ENCODE data around the gene COQ3.

Gene COQ3

DNA sequence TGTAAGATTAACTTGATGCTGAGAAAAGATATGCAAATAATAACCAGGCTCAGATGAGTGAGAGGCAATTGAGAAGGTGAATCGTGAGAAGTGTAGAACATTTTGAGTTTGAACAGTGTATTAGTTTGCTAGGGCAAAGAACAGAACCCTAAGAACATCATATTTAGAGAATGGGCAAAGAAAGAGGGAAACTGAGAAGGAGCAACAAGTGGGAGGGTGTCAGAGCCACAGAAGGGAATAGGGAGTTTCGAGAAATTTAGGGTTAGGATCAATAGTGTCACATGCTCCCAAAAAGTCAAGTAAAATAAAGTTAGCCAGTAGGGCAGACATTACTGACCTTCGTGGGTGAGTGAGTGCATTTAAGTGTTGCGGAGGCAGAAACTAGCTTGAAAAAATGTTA is 39.0 kb downstream of the COQ3 start:
- no peaks in the 10 kb centered on the region for H3K9me3 ChIP-seq (ENCODE audit: control insufficient read depth in 5 of 5, low read length in 5 of 5)
- peaks cover 4 to 17% (median 9%) of the 10 kb centered on the region in 5 donors for H3K27me3 ChIP-seq (ENCODE audit: control insufficient read depth in 5 of 5, insufficient read depth in 4 of 5, low read length in 5 of 5)
- no peak overlapping the region for H3K9ac ChIP-seq (ENCODE audit: low read length in 5 of 5)
- H3K36me3 ChIP-seq (ENCODE audit: control insufficient read depth in 5 of 5, insufficient read depth in 5 of 5, low read length in 5 of 5), result no peaks in the 10 kb centered on the region
- no peak overlapping the region for H3K27ac ChIP-seq (ENCODE audit: low read depth, low read length)
- H3K4me1 ChIP-seq (ENCODE audit: control insufficient read depth in 5 of 5, insufficient read depth in 5 of 5, low read length in 5 of 5), result peaks cover 0 to 3% (median 1%) of the 10 kb centered on the region in 5 donors
- H3K4me3 ChIP-seq (ENCODE audit: low read depth in 1 of 5, low read length in 5 of 5), result no peak overlapping the region

- Histone ChIP-seq H3K27ac (ENCODE audit: low read depth, low read length) (no peak overlapping the region), H3K36me3 (ENCODE audit: control insufficient read depth in 5 of 5, insufficient read depth in 5 of 5, low read length in 5 of 5) (no peaks in the 10 kb centered on the region), H3K9ac (ENCODE audit: low read length in 5 of 5) (no peak overlapping the region), H3K4me3 (ENCODE audit: low read depth in 1 of 5, low read length in 5 of 5) (no peak overlapping the region), H3K9me3 (ENCODE audit: control insufficient read depth in 5 of 5, low read length in 5 of 5) (no peaks in the 10 kb centered on the region), H3K4me1 (ENCODE audit: control insufficient read depth in 5 of 5, insufficient read depth in 5 of 5, low read length in 5 of 5) (peaks cover 0 to 12% (median 11%) of the 10 kb centered on the region in 5 donors), H3K27me3 (ENCODE audit: control insufficient read depth in 5 of 5, insufficient read depth in 4 of 5, low read length in 5 of 5) (peaks cover 5 to 30% (median 17%) of the 10 kb centered on the region in 5 donors)
Measured at GRCh38 chr6:99353126-99353525, 40.9 kb downstream of the COQ3 start.

GRCh38 chr6:99350573-99350972 is 43.4 kb downstream of the COQ3 start:
- H3K4me1 ChIP-seq (ENCODE audit: control insufficient read depth in 5 of 5, insufficient read depth in 5 of 5, low read length in 5 of 5), result peaks cover 0 to 12% (median 11%) of the 10 kb centered on the region in 5 donors
- no peaks in the 10 kb centered on the region for H3K9me3 ChIP-seq (ENCODE audit: control insufficient read depth in 5 of 5, low read length in 5 of 5)
- no peaks in the 10 kb centered on the region for H3K36me3 ChIP-seq (ENCODE audit: control insufficient read depth in 5 of 5, insufficient read depth in 5 of 5, low read length in 5 of 5)
- H3K27ac ChIP-seq (ENCODE audit: low read depth, low read length), result no peak overlapping the region
- H3K27me3 ChIP-seq (ENCODE audit: control insufficient read depth in 5 of 5, insufficient read depth in 4 of 5, low read length in 5 of 5), result peaks cover 5 to 34% (median 20%) of the 10 kb centered on the region in 5 donors
- H3K9ac ChIP-seq (ENCODE audit: low read length in 5 of 5), result no peak overlapping the region
- no peak overlapping the region for H3K4me3 ChIP-seq (ENCODE audit: low read depth in 1 of 5, low read length in 5 of 5)

- Histone ChIP-seq H3K27ac (ENCODE audit: low read depth, low read length) (no peak within 1 kb of the TSS), H3K9ac (ENCODE audit: low read length in 5 of 5) (no peak within 1 kb of the TSS), H3K9me3 (ENCODE audit: control insufficient read depth in 5 of 5, low read length in 5 of 5) (no peaks in the 10 kb centered on the region), H3K27me3 (ENCODE audit: control insufficient read depth in 5 of 5, insufficient read depth in 4 of 5, low read length in 5 of 5) (peaks cover 5 to 34% (median 20%) of the 10 kb centered on the region in 5 donors), H3K36me3 (ENCODE audit: control insufficient read depth in 5 of 5, insufficient read depth in 5 of 5, low read length in 5 of 5) (no peaks in the 10 kb centered on the region), H3K4me1 (ENCODE audit: control insufficient read depth in 5 of 5, insufficient read depth in 5 of 5, low read length in 5 of 5) (peaks cover 0 to 12% (median 11%) of the 10 kb centered on the region in 5 donors), H3K4me3 (ENCODE audit: low read depth in 1 of 5, low read length in 5 of 5) (peak within 1 kb of the TSS; percentile 44 to 64 (median 51))
Measured at GRCh38 chr6:99349171-99350141, 44.5 kb downstream of the COQ3 start, which contains the start of gene FAXC. Gene FAXC (minus strand): TSS chr6:99349674. CDS start chr6:99349372, 302 bp downstream.

DNA sequence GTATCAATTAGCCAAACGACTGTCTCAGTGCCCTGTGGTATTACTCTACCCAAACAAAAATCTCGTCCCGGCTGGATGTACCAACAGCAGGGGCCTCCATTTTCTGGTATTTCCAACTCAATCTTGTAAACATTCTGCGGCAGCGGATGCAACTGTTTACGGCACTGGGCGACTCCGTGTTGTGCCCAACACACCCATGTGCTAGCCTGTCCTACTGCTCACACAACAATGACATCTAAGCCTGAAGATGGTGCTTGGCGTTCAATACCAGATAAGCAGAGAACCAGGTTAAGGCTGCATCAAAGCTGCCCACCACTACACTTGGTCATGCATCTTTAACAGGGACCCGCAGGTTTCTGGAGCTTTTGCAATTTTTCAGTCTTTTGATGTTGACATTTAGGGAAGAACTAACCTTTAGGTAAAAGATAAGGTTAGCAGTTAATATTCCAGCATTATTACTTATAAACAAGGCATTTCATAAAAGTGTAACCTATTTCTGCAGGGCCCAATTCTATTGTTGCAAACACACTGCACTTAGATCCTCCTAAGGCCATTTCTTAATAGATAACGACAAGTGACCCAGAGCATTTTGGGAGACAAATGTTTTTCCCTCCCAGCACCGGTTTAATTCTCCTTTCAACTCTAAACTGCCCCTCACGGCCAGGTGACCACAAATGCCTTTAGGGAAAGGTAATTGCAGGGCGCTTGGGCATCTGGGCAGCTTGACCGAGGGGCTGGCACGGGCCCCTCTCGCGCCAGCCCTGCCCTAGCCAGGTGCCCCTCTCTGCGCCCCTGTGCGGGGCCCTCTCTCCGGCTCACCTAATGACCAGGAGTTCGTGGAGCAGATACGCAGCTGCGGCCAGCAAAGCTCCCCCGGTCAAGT is 45.5 kb downstream of the COQ3 start:
- Histone ChIP-seq H3K4me3 (ENCODE audit: low read depth in 1 of 5, low read length in 5 of 5) (peak overlapping the region; percentile 44 to 62 (median 51)), H3K36me3 (ENCODE audit: control insufficient read depth in 5 of 5, insufficient read depth in 5 of 5, low read length in 5 of 5) (no peaks in the 10 kb centered on the region), H3K9ac (ENCODE audit: low read length in 5 of 5) (no peak overlapping the region), H3K27me3 (ENCODE audit: control insufficient read depth in 5 of 5, insufficient read depth in 4 of 5, low read length in 5 of 5) (peaks cover 5 to 34% (median 20%) of the 10 kb centered on the region in 5 donors), H3K9me3 (ENCODE audit: control insufficient read depth in 5 of 5, low read length in 5 of 5) (no peaks in the 10 kb centered on the region), H3K27ac (ENCODE audit: low read depth, low read length) (no peak overlapping the region), H3K4me1 (ENCODE audit: control insufficient read depth in 5 of 5, insufficient read depth in 5 of 5, low read length in 5 of 5) (peaks cover 0 to 12% (median 11%) of the 10 kb centered on the region in 5 donors)

DNA sequence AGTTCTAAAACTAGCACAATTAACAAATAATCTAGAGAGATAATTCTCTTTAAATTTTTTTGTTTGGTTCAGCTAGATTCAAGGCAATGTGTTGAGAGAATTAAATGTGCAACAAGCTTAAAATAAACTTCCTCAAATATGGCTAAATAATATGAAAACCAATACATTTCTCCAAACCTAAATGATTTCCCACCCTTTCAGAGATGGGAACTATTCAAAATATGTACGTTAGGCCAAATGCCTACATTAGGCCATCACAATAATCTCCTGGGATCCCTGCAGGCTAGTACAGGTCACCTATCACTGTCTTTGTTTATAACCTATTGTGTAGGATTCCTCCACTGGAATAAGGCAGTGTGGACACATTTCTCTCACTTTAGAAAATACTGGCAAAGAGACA is 46.2 kb downstream of the COQ3 start:
- H3K9ac ChIP-seq (ENCODE audit: low read length in 5 of 5), result no peak overlapping the region
- peaks cover 0 to 12% (median 11%) of the 10 kb centered on the region in 5 donors for H3K4me1 ChIP-seq (ENCODE audit: control insufficient read depth in 5 of 5, insufficient read depth in 5 of 5, low read length in 5 of 5)
- H3K36me3 ChIP-seq (ENCODE audit: control insufficient read depth in 5 of 5, insufficient read depth in 5 of 5, low read length in 5 of 5), result no peaks in the 10 kb centered on the region
- no peaks in the 10 kb centered on the region for H3K9me3 ChIP-seq (ENCODE audit: control insufficient read depth in 5 of 5, low read length in 5 of 5)
- H3K27ac ChIP-seq (ENCODE audit: low read depth, low read length), result no peak overlapping the region
- peaks cover 5 to 30% (median 22%) of the 10 kb centered on the region in 5 donors for H3K27me3 ChIP-seq (ENCODE audit: control insufficient read depth in 5 of 5, insufficient read depth in 4 of 5, low read length in 5 of 5)
- no peak overlapping the region for H3K4me3 ChIP-seq (ENCODE audit: low read depth in 1 of 5, low read length in 5 of 5)

DNA sequence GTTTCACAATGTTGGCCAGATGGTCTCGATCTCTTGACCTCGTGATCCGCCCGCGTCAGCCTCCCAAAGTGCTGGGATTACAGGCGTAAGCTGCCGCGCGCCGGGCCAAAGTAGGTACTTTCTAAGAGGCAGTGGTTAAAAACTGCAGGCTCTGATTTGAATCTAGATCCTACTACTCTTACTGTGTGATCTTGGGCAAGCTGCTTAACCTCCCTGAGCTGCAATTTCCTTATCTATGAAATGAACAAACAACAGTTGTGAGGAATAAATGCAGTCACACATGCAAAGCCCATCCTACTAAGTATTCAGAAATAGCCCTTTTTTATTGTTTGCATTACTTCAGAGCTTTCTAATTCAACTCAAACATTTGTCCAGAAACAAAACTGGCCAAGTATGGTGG is 47.4 kb downstream of the COQ3 start:
- Histone ChIP-seq H3K27me3 (ENCODE audit: control insufficient read depth in 5 of 5, insufficient read depth in 4 of 5, low read length in 5 of 5) (peaks cover 5 to 25% (median 18%) of the 10 kb centered on the region in 5 donors), H3K27ac (ENCODE audit: low read depth, low read length) (no peak overlapping the region), H3K4me1 (ENCODE audit: control insufficient read depth in 5 of 5, insufficient read depth in 5 of 5, low read length in 5 of 5) (peaks cover 0 to 12% (median 11%) of the 10 kb centered on the region in 5 donors), H3K36me3 (ENCODE audit: control insufficient read depth in 5 of 5, insufficient read depth in 5 of 5, low read length in 5 of 5) (no peaks in the 10 kb centered on the region), H3K9me3 (ENCODE audit: control insufficient read depth in 5 of 5, low read length in 5 of 5) (no peaks in the 10 kb centered on the region), H3K4me3 (ENCODE audit: low read depth in 1 of 5, low read length in 5 of 5) (no peak overlapping the region), H3K9ac (ENCODE audit: low read length in 5 of 5) (no peak overlapping the region)

- Histone ChIP-seq H3K27ac (ENCODE audit: low read depth, low read length) (no peak overlapping the region), H3K27me3 (ENCODE audit: control insufficient read depth in 5 of 5, insufficient read depth in 4 of 5, low read length in 5 of 5) (peaks cover 3 to 19% (median 10%) of the 10 kb centered on the region in 5 donors), H3K9ac (ENCODE audit: low read length in 5 of 5) (no peak overlapping the region), H3K36me3 (ENCODE audit: control insufficient read depth in 5 of 5, insufficient read depth in 5 of 5, low read length in 5 of 5) (no peaks in the 10 kb centered on the region), H3K4me3 (ENCODE audit: low read depth in 1 of 5, low read length in 5 of 5) (no peak overlapping the region), H3K9me3 (ENCODE audit: control insufficient read depth in 5 of 5, low read length in 5 of 5) (no peaks in the 10 kb centered on the region), H3K4me1 (ENCODE audit: control insufficient read depth in 5 of 5, insufficient read depth in 5 of 5, low read length in 5 of 5) (peaks cover 0 to 12% (median 9%) of the 10 kb centered on the region in 5 donors)
Measured at GRCh38 chr6:99345164-99345563, 48.8 kb downstream of the COQ3 start.

- no peak overlapping the region for H3K9ac ChIP-seq (ENCODE audit: low read length in 5 of 5)
- peaks cover 0 to 5% (median 5%) of the 10 kb centered on the region in 5 donors for H3K4me1 ChIP-seq (ENCODE audit: control insufficient read depth in 5 of 5, insufficient read depth in 5 of 5, low read length in 5 of 5)
- H3K36me3 ChIP-seq (ENCODE audit: control insufficient read depth in 5 of 5, insufficient read depth in 5 of 5, low read length in 5 of 5), result no peaks in the 10 kb centered on the region
- no peak overlapping the region for H3K27ac ChIP-seq (ENCODE audit: low read depth, low read length)
- H3K27me3 ChIP-seq (ENCODE audit: control insufficient read depth in 5 of 5, insufficient read depth in 4 of 5, low read length in 5 of 5), result peaks cover 0 to 15% (median 10%) of the 10 kb centered on the region in 5 donors
- H3K9me3 ChIP-seq (ENCODE audit: control insufficient read depth in 5 of 5, low read length in 5 of 5), result no peaks in the 10 kb centered on the region
- no peak overlapping the region for H3K4me3 ChIP-seq (ENCODE audit: low read depth in 1 of 5, low read length in 5 of 5)
Measured at GRCh38 chr6:99344289-99344688, 49.7 kb downstream of the COQ3 start.
